SK-N-SH (cell line): Measurements from ENCODE around the gene PLAC9.

Experiments used
- ELF1 ChIP-seq: IDR thresholded peaks from 2 replicates; pipeline ENCODE4 v1.4.0; 2012
- USF1 ChIP-seq: IDR thresholded peaks from 2 replicates; pipeline ENCODE4 v1.4.0; 2012; ENCODE audit warnings: low read depth, borderline replicate concordance

GRCh38 chr10:80104066-80104926 lies 28.2 kb upstream of the PLAC9 start:
- TF ChIP-seq ELF1 (no peak), USF1 (no peak)
